Fibroblast of mammary gland (primary cell): Measurements from ENCODE around the gene VPS9D1.
A peak's percentile ranks its signal among the peaks of the same experiment; 100 is the strongest.

ENCODE experiments used
- DNase-seq: peaks from one replicate; pipeline ENCODE4 v3.0.0-alpha.2; 2010; ENCODE audit warnings: low read depth
- H3K4me3 ChIP-seq: 2 replicates; pipeline ENCODE4 v1.5.1; 2011; ENCODE audit warnings: low read depth, mild to moderate bottlenecking, low read length, moderate library complexity; ENCODE audit not compliant: control insufficient read depth
- CTCF ChIP-seq: conservative IDR thresholded peaks from 2 replicates; pipeline ENCODE4 v1.5.1; 2011; ENCODE audit warnings: low read depth, low read length, inconsistent platforms; ENCODE audit not compliant: control insufficient read depth, insufficient read depth

VPS9D1 gene

GRCh38 chr16:89759746-89760340, 39.1 kb upstream of the VPS9D1 start:
- no peak for TF ChIP-seq CTCF
- H3K4me3 ChIP-seq, result no peak overlapping the region
- DNase-seq, result peak; percentile 14

DNA sequence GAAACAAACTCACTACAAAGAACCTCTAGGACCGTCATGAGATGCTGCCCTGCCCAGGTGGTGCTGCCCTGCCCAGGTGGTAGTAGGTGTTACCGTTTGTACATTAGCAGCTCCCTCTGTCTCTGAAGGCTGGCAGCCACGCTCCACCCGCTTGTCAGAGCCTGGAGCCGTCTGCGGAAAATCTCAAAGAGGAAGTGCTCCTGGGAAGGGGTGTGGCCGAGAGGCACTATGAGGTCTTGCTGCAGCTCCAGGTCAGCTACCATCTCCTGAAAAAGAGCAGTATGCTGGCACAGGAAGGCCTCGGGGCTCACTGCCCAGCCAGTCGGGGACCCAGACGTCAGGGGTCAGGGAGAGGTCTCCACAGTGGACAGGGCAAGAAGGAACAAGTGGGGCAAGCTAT, 28.9 kb upstream of the VPS9D1 start:
- DNase-seq, result no peak

GRCh38 chr16:89748921-89749320, 28.2 kb upstream of the VPS9D1 start:
- DNase-seq, result no peak
- no peak for TF ChIP-seq CTCF
- no peak overlapping the region for H3K4me3 ChIP-seq

More for the DNA sequence above, 28.9 kb upstream of the VPS9D1 start:
- no peak overlapping the region for H3K4me3 ChIP-seq
- TF ChIP-seq CTCF, result no peak

DNA sequence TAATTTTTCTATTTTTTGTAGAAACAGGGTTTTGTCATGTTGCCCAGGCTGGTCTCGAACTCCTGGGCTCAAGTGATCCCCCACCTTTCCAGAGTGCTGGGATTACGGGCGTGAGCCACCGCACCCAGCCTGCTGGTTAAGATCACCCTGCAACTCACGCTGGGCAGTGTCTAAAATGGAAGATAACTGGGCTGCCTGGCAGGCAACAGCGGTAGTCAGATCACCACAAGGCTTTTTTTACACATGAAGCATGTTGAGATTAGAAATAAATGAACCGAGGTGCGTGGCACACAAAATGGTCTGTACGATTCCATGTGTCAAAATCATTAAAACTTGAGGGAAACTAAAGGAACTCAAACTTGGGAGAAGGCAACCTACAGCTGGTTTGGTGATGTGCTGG, 27.4 kb upstream of the VPS9D1 start:
- TF ChIP-seq CTCF, result no peak
- no peak for DNase-seq

GRCh38 chr16:89746043-89746442, 25.3 kb upstream of the VPS9D1 start:
- H3K4me3 ChIP-seq, result no peak overlapping the region
- DNase-seq, result no peak
- no peak for TF ChIP-seq CTCF

More for the DNA sequence above, 27.4 kb upstream of the VPS9D1 start:
- H3K4me3 ChIP-seq, result no peak overlapping the region

DNA sequence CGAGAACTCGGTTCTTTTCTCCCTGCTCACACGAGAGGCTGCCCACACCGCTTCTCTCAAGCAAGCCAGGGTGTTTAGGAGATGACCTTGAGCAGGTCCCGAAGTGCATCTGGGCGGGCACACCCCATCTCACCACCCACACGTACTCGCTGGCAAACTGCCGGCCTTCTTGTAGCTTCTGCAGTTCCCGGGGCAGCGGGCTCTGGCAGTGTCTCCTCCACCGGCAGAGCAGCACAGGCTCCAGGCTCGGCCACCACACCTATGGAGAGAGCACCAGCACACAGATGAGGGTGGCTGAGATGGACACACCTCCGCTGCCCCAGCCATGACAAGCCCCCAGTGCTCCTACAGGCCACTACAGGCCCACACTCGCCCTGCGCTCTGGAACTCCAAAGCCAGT, 24.1 kb upstream of the VPS9D1 start:
- TF ChIP-seq CTCF, result no peak
- DNase-seq, result no peak

DNA sequence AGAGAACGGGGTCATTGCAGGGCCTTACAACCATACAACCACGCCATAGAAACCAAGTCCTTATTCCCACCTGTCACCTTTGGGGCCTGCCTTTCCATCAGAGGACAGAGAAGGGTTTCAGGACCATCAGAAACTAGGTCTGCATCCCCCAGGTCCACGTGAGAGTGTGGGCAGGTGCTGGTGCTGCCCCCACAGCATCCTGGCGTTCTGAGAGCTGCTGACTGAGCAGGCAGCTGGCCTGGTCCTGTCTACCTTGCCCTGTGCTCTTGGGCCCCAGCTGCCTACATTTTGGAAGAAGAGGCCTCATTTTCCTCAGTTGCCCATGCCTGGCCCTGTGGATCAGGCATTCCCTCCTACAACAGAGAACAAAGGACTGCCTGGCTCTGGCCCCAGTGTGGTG, 22.2 kb upstream of the VPS9D1 start:
- no peak for DNase-seq
- TF ChIP-seq CTCF, result no peak
- H3K4me3 ChIP-seq, result no peak overlapping the region

More for the DNA sequence above, 24.1 kb upstream of the VPS9D1 start:
- no peak overlapping the region for H3K4me3 ChIP-seq
